Fibroblast of mammary gland (primary cell): ENCODE measurements around the gene TBCD.
"Not testable (repeated sequence)": the region's sequence is repeated elsewhere in the genome, so short reads cannot be mapped to it uniquely, and the experiment has no call there.

Experiments used
- DNase-seq: peaks from one replicate; pipeline ENCODE4 v3.0.0-alpha.2; 2010; ENCODE audit warnings: low read depth
- H3K4me3 ChIP-seq: 2 replicates; pipeline ENCODE4 v1.5.1; 2011; ENCODE audit warnings: low read depth, mild to moderate bottlenecking, low read length, moderate library complexity; ENCODE audit not compliant: control insufficient read depth
- CTCF ChIP-seq: conservative IDR thresholded peaks from 2 replicates; pipeline ENCODE4 v1.5.1; 2011; ENCODE audit warnings: low read depth, low read length, inconsistent platforms; ENCODE audit not compliant: control insufficient read depth, insufficient read depth

TBCD gene

GRCh38 chr17:82743344-82744219, 8.3 kb upstream of the TBCD start:
- TF ChIP-seq CTCF: no peak
- no peak overlapping the region for H3K4me3 ChIP-seq
- DNase-seq: no peak

- not testable (repeated sequence) for DNase-seq, H3K4me3 ChIP-seq
Observed at GRCh38 chr17:82744736-82745135, 7.1 kb upstream of the TBCD start.

- DNase-seq: no peak
- TF ChIP-seq CTCF: no peak
- no peak overlapping the region for H3K4me3 ChIP-seq
Observed at GRCh38 chr17:82745524-82745923, 6.3 kb upstream of the TBCD start.

- H3K4me3 ChIP-seq: no peak overlapping the region
- no peak for TF ChIP-seq CTCF
- DNase-seq: no peak
Observed at GRCh38 chr17:82748756-82749155, 3.1 kb upstream of the TBCD start.

- TF ChIP-seq CTCF: no peak
- no peak for DNase-seq
- no peak overlapping the region for H3K4me3 ChIP-seq
Observed at GRCh38 chr17:82750241-82750908, 1.5 kb upstream of the TBCD start.

GRCh38 chr17:82751171-82751570, 694 bp upstream of the TBCD start:
- DNase-seq: no peak
- TF ChIP-seq CTCF: no peak
- peak overlapping the region; percentile 46 for H3K4me3 ChIP-seq

GRCh38 chr17:82752371-82753200, 721 bp downstream of the TBCD start:
- DNase-seq: peak; percentile 26
- no peak for TF ChIP-seq CTCF
- H3K4me3 ChIP-seq: peak overlapping the region; percentile 79
